CD4-positive, alpha-beta T cell (primary cell): ENCODE measurements around the gene ARID2. TPM values are rescaled to one million over a fixed set of nuclear protein-coding genes. Genes with fewer than 3 reads are reported as not detected.

ENCODE experiments used
- ATAC-seq: fragments of 200-7000 bp; cut with Tn5 transposase; one replicate; pipeline ENCODE4 v1.10.0; 2022; ENCODE audit warnings: mild to moderate bottlenecking; ENCODE audit not compliant: poor library complexity
- CTCF ChIA-PET: fragments of 350-600 bp; sonication (Branson Sonifier 250); formaldehyde crosslinking; loops from one replicate; lab custom pipeline; 2021; ENCODE audit warnings: antibody characterized with exemption, inconsistent platforms; lab: Charles Lee
- POLR2A ChIA-PET: fragments of 350-600 bp; sonication (Branson Sonifier 250); formaldehyde crosslinking; loops from one replicate; lab custom pipeline; 2021; ENCODE audit warnings: antibody characterized with exemption, inconsistent platforms; lab: Charles Lee
- DNase-seq, 14 experiments: peaks; one replicate each; pipeline ENCODE4 v3.0.0-alpha.2; 2013 to 2020; ENCODE audit warnings: mixed read lengths in 2 of 14
- H3K27ac ChIP-seq, 2 donors: one replicate each; pipeline versions ENCODE4 v1.5.1 to v1.7.0; 2013; ENCODE audit warnings: low read length in 2 of 2, low read depth in 1 of 2, mild to moderate bottlenecking in 1 of 2
- H3K27me3 ChIP-seq, 2 experiments: 1 replicate in 1 of 2; 2 replicates in 1 of 2; pipeline versions ENCODE4 v1.6.1 to v1.7.0; 2013; ENCODE audit warnings: low read length in 2 of 2, control low read depth in 1 of 2, mild to moderate bottlenecking in 1 of 2, moderate library complexity in 1 of 2; ENCODE audit not compliant: insufficient read depth in 2 of 2, control insufficient read depth in 1 of 2
- H3K36me3 ChIP-seq: one replicate; pipeline ENCODE4 v1.6.1; 2013; ENCODE audit warnings: low read length, control low read depth; ENCODE audit not compliant: insufficient read depth
- H3K4me1 ChIP-seq: one replicate; pipeline ENCODE4 v1.6.1; 2013; ENCODE audit warnings: low read length, control low read depth; ENCODE audit not compliant: insufficient read depth
- H3K4me3 ChIP-seq: one replicate; pipeline ENCODE4 v1.5.1; 2013; ENCODE audit warnings: mild to moderate bottlenecking, low read length, moderate library complexity
- H3K9me3 ChIP-seq, 2 experiments: 1 replicate in 1 of 2; 2 replicates in 1 of 2; pipeline versions ENCODE4 v1.6.1 to v1.7.0; 2013; ENCODE audit warnings: low read length in 2 of 2, mild to moderate bottlenecking in 2 of 2, control low read depth in 1 of 2, moderate library complexity in 1 of 2; ENCODE audit not compliant: control insufficient read depth in 1 of 2, insufficient read depth in 1 of 2
- H3K27ac Mint-ChIP-seq: one replicate; pipeline ENCODE4 v1.8.0; 2020; ENCODE audit warnings: mixed read lengths
- H3K27me3 Mint-ChIP-seq: one replicate; pipeline ENCODE4 v1.8.0; 2021; ENCODE audit warnings: mixed read lengths
- H3K36me3 Mint-ChIP-seq: one replicate; pipeline ENCODE4 v1.8.0; 2021; ENCODE audit warnings: low read depth, mixed read lengths
- H3K4me1 Mint-ChIP-seq: one replicate; pipeline ENCODE4 v1.8.0; 2021; ENCODE audit warnings: low read depth, mixed read lengths
- H3K4me3 Mint-ChIP-seq: one replicate; pipeline ENCODE4 v1.8.0; 2020; ENCODE audit warnings: mild to moderate bottlenecking, mixed read lengths
- H3K9me3 Mint-ChIP-seq: one replicate; pipeline ENCODE4 v1.8.0; 2020; ENCODE audit warnings: mixed read lengths
- intact Hi-C, 2 experiments: fragments of 100-400 bp; cut with DNase I in 1 of 2; cut with micrococcal nuclease in 1 of 2; formaldehyde crosslinking; loops; one replicate each; pipeline versions ENCODE4 v1.15.1 to v1.9.0; 2023 to 2025; cut with DNase I, micrococcal nuclease
- total RNA-seq, 174 experiments: library from RNA in 2 of 174; stranded (reverse) in 2 of 174; gene quantifications; one replicate each; pipeline ENCODE4 v1.2.3 and lab custom pipeline; 2021 to 2026
- TF ChIP-seq, protein P1 (sequence below): fragments of 200-600 bp; IDR thresholded peaks from one replicate; pipeline ENCODE4 v1.8.0; 2022; ENCODE audit warnings: antibody characterized with exemption, mild to moderate bottlenecking

Gene ARID2
- total RNA-seq, 2 experiments from 2014 or later: 49.0 to 51.3 TPM

GRCh38 chr12:45948546-45948945, 219.0 kb downstream of the ARID2 start:
- no peaks in the 10 kb centered on the region for H3K9me3 Mint-ChIP-seq
- H3K27me3 Mint-ChIP-seq: no peaks in the 10 kb centered on the region
- intact Hi-C loops: no loop called here
- peaks cover 59% of the 10 kb centered on the region for H3K36me3 ChIP-seq
- H3K4me3 Mint-ChIP-seq: no peak overlapping the region
- TF ChIP-seq, protein P1, sequence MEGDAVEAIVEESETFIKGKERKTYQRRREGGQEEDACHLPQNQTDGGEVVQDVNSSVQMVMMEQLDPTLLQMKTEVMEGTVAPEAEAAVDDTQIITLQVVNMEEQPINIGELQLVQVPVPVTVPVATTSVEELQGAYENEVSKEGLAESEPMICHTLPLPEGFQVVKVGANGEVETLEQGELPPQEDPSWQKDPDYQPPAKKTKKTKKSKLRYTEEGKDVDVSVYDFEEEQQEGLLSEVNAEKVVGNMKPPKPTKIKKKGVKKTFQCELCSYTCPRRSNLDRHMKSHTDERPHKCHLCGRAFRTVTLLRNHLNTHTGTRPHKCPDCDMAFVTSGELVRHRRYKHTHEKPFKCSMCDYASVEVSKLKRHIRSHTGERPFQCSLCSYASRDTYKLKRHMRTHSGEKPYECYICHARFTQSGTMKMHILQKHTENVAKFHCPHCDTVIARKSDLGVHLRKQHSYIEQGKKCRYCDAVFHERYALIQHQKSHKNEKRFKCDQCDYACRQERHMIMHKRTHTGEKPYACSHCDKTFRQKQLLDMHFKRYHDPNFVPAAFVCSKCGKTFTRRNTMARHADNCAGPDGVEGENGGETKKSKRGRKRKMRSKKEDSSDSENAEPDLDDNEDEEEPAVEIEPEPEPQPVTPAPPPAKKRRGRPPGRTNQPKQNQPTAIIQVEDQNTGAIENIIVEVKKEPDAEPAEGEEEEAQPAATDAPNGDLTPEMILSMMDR: no peak
- H3K27ac Mint-ChIP-seq: peak overlapping the region; percentile 0
- ATAC-seq: no peak
- H3K27ac ChIP-seq: no peak overlapping the region
- no peak for DNase-seq
- no peaks in the 10 kb centered on the region for H3K9me3 ChIP-seq
- ChIA-PET CTCF (no interaction called here), POLR2A (interaction anchor here (1.1 to 1.2 kb wide), 2 partner anchors 9 to 220 kb away, joined by 3 to 4 read pairs; no protein-coding TSS in a partner anchor)
- H3K27me3 ChIP-seq: no peaks in the 10 kb centered on the region
- H3K4me1 ChIP-seq: no peaks in the 10 kb centered on the region
- peaks cover 70% of the 10 kb centered on the region for H3K36me3 Mint-ChIP-seq
- H3K4me3 ChIP-seq: no peak overlapping the region
- peaks cover 16% of the 10 kb centered on the region for H3K4me1 Mint-ChIP-seq
